Skeletal muscle cell (primary cell): Measurements from ENCODE around the gene ADPRM.
"Not testable (repeated sequence)": the region's sequence is repeated elsewhere in the genome, so short reads cannot be mapped to it uniquely, and the experiment has no call there.

Experiments
- DNase-seq: peaks from one replicate; pipeline ENCODE4 v3.0.0-alpha.2; 2010; ENCODE audit warnings: low read depth
- H3K4me3 ChIP-seq: 2 replicates; pipeline ENCODE4 v1.5.1; 2011; ENCODE audit warnings: low read depth, mild to moderate bottlenecking, control low read depth, low read length, moderate library complexity

Gene ADPRM

GRCh38 chr17:10697092-10698081, at the start of gene ADPRM, which contains the start of gene SCO1:
Gene ADPRM (plus strand): TSS chr17:10697594. CDS start chr17:10704927, 7,333 bp downstream.
Gene SCO1 (minus strand): TSS chr17:10697533. CDS start chr17:10697507, 26 bp downstream.
- peak; percentile 75 for DNase-seq

DNA sequence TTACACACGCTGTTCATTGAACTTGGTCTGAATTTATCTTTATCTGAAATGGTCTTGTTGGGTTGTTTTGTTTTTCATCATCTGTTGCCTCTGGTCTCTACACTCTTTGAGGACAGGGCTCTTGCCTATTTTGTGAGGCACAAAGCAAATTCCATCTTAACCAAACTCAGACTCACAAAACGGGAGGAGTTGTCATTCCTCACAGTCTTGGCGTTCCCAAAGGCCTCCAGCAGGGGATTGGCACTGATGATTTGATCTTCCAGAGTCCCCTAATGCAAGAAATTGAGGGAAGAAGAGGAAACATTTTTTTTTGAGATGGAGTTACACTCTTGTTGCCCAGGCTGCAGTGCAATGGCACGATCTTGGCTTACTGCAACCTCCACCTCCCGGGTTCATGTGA, 49.0 kb upstream of the ADPRM start:
- DNase-seq, result no peak
- H3K4me3 ChIP-seq, result no peak overlapping the region

More at GRCh38 chr17:10697092-10698081, at the start of gene ADPRM, which contains the start of gene SCO1:
- H3K4me3 ChIP-seq, result peak within 1 kb of the TSS; percentile 82

DNA sequence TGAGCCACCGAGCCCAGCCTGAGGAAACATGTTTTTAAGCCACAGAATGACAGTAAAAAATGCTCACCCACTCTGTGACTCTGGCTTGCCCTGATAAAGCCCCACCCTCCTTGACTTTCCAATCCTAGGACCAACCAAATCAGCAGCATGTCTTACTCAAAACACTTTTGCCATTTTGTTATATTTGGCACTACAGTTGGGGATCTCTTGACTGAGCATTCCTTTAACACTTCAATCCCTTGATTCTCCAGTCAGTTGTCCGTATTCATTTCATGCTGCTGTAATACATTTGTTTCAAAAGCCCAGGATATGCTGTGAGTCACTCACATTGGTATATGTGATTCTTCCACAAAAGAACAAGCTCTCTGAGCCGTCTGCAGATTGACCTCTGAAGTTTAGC, 48.4 kb upstream of the ADPRM start:
- DNase-seq, result no peak
- no peak overlapping the region for H3K4me3 ChIP-seq

DNA sequence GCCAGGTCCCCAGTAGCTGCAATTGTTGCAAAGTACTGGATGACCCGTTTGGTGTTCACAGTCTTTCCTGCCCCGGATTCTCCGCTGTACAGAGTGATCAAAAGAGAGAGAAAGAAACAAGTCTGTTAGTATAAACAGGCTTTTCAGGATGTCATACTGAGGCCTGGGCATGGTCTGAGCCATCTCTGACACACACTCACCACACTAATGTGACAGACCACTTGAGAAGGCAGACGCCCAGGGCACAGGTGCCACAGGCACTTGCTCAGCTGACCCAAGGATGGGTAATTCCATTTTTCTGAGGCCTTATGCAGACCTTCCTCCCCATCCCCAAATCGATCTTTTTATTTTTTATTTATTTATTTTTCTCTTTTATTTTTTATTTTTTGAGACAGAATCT, 47.8 kb upstream of the ADPRM start:
- DNase-seq, result no peak
- no peak overlapping the region for H3K4me3 ChIP-seq

DNA sequence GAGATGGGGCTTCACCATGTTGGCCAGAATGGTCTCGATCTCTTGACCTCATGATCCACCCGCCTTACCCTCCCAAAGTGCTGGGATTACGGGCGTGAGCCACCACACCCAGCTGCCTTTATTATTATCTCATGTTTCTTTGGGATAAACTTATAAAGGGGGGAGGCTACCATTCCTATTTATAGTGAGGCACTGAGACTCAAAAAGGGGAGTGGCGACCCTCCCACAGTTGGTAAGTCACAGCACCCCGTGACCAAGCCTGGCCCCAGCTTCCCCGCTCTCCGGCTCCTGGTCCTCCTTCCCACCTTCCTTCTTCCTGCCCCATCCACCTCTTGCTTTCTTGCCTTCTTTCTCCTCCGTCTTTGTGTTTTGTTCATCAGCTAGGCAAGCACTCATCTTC, 45.5 kb upstream of the ADPRM start:
- no peak overlapping the region for H3K4me3 ChIP-seq
- DNase-seq, result no peak

DNA sequence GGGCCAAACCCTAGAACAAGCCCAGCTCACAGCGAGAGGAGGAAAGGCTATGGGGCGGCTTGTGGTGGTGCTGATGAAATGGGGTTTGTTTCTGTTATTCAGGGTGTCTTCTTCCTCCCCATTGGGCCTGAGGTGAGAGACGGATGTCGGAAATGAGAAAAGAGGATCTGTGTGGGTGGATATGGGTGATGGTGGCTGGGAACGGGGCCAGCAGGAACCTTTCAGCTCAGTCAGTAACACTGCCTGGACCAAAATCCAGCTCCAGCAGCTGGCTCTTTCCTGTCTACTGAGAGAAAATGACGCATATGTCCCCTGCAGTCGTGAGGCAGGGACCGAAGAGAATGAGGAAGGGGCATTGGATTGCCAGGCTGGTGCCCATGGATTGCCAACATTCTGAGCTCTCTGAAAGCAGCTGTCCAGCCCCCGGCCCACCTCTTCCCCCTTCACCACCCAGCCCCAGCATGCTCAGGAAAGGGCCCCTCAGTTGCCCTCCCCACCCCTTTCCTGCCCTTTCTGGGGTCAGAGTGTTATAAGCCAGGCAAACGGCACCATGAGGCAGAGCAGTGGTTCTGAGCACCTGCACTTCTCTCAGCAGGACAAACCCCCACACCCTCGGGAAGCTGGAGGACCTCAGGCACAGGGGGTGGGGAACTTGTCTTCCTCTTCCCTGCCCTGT, 44.3 kb upstream of the ADPRM start:
- no peak for DNase-seq
- no peak overlapping the region for H3K4me3 ChIP-seq

DNA sequence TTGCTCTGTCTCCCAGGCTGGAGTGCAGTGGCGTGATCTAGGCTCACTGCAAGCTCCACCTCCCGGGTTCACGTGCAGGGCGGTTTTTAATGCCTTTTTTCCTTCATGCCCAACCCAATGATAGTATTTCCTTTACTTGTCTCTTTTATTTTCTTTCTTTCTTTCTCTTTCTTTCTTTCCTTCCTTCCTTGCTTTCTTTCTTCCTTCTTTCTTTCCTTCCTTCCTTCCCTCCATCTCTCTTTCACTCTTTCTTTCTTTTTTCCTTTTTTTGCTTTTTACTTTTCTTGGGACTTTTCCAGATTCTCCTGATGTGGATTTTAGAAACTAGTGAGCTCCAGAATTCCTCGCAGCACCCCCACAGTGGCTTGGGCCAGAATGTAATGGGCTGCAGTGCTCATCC, 43.4 kb upstream of the ADPRM start:
- no peak for DNase-seq
- no peak overlapping the region for H3K4me3 ChIP-seq

DNA sequence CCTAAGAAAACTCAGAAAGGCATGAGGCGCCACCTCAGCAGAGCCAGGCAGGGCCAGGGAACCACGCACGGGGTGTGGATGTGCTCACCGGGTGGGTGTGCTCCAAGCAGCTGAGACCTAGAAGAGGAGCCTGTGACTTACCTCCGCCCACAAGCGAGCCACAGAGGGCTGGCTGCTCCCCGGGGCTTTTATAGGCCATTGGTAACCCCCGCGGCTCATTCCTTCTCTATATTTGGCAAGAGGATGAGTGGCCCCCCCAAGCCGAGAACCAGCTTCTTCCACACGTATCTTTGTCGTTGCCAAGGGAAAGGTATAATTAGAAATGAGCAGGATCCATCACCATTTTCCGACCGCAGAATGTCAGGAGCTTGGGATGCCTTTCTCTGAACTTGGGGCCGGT, 40.2 kb upstream of the ADPRM start, which contains the start of gene MYH3:
MYH3 (minus strand) TSS at position 162 of the 400 bp plus-strand sequence. CDS start 2,245 bp downstream, outside the sequence.
- no peak within 1 kb of the TSS for H3K4me3 ChIP-seq
- DNase-seq, result no peak

DNA sequence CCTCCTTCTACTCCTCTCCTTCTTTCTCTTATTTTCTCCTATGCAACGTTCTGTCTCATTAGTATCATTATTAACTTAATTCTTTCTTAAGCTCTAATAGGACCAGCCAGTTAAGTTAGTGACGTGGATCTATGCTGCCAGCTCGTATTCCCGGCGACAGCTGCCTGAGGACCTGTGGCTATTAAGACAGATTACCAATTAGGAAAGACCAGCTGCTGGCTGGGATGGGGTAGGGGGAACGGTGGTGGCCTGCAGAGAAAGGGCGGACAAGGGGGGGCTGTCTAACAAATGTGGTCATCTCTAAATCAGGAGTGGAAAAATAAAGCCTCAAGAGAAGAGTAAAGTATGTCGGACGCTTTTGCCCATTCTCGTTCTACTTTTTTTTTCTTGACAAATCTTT, 39.5 kb upstream of the ADPRM start:
- no peak overlapping the region for H3K4me3 ChIP-seq
- DNase-seq, result no peak

GRCh38 chr17:10661437-10661836, 36.0 kb upstream of the ADPRM start:
- no peak overlapping the region for H3K4me3 ChIP-seq
- no peak for DNase-seq

DNA sequence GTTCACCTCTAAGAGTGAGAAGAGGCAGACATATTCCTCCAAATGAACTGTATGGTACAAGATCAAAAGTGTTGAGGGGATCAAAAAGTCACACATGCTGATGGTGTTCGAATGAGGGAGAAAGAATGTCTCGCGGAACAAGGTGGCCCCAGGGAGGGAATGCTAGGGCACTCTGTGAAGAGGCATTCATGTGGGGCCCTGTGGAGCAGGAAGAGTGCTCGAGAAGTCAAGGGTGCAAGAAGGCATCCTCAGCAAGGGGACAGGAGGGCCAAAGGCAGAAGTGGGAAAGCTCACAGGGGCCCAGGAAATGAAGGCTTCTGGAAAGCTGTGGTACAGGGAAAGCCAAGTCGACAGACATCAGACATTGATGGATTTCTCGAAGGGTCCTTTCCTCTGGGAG, 34.2 kb upstream of the ADPRM start:
- H3K4me3 ChIP-seq, result no peak overlapping the region
- no peak for DNase-seq

DNA sequence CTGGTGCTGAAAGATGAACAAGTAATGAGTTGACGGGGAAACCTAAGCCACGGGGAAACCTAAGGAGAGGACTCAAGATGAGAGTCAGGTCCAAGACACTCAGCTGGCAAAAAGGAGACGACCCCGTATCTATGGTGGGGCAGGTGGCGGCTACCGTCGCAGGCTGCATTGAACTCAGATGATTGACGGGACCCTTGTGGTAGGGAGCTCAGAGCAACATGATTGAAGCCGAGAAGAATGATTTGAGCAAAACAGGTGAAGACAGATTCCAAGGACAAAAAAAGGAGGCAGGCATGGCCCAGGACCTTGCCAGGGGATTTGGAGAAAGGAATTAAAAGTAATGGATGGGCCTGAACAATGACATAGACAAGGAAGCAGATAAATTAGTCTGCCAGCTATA, 32.8 kb upstream of the ADPRM start:
- H3K4me3 ChIP-seq, result no peak overlapping the region
- DNase-seq, result no peak

DNA sequence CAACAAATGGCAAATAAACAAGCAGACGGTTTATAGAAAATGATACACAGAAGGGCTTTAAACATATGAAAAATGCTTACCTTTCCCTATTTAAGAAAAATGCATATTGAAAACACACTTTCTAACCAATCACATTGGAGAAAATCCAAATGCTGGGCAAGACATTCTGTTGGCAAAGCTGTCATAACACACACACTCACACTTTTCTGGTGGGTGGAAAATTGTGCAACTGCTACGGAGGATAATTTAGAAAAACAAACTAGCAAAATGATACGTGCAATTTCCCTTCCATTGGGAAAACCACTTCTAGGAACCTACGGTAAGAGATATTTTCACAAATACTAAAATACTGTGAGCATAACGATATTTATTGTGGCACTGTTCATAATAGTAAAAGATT, 30.5 kb upstream of the ADPRM start:
- H3K4me3 ChIP-seq, result no peak overlapping the region
- DNase-seq, result no peak

GRCh38 chr17:10668775-10669174, 28.6 kb upstream of the ADPRM start:
- no peak for DNase-seq
- H3K4me3 ChIP-seq, result no peak overlapping the region

DNA sequence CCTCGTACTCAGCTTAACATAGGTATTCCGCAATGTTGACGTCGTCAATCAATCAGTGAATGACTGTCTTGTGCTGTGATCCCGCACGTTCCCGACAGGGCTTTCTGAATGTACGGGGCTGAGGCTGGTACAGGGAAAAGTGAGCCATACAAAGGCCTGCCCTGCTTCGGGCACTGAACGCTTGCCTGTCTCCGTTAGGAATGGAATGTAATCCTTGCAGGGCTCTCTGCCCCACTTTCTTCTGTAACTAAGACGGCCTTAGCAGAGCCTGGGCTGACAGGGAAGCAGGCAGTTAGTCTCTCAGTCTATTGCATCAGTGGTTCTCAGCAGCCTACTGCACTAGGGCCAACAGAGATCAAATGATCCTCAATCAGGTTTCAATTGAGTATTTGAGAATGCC, 24.1 kb upstream of the ADPRM start:
- DNase-seq, result no peak
- no peak overlapping the region for H3K4me3 ChIP-seq

- no peak for DNase-seq
- H3K4me3 ChIP-seq, result no peak overlapping the region
Observed at GRCh38 chr17:10674704-10675103, 22.7 kb upstream of the ADPRM start.

DNA sequence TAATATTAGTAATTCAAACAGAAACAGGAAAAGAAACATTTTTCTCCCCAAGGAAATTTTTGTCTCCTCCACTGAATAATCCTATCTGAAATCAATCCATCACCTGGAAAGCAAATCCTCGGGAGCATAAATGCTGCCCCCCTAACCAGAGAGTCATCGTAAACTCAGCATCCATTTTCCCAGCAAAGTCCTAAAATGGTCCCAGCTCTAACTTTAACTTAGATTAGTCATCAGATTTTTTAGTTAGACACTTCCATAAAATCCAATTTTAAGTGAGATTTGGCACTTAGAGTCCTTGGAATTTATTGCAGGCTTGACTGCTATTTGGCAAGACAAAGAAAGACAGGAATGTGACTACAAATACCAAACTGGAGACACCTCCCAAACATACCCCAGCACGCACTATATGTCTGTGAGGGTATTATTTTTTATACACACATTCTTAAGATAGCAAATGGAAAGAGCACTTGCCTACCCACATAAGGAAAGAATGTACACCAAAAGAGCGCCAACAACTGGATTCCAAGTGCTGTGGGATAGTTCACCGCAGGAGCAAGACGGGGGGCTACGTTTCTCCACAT, 15.4 kb upstream of the ADPRM start:
- no peak for DNase-seq

GRCh38 chr17:10683853-10684252, 13.5 kb upstream of the ADPRM start:
- H3K4me3 ChIP-seq, result no peak overlapping the region
- no peak for DNase-seq

More for the DNA sequence above, 15.4 kb upstream of the ADPRM start:
- H3K4me3 ChIP-seq, result no peak overlapping the region

GRCh38 chr17:10687499-10687898, 9.9 kb upstream of the ADPRM start:
- H3K4me3 ChIP-seq, result no peak overlapping the region
- DNase-seq, result no peak

DNA sequence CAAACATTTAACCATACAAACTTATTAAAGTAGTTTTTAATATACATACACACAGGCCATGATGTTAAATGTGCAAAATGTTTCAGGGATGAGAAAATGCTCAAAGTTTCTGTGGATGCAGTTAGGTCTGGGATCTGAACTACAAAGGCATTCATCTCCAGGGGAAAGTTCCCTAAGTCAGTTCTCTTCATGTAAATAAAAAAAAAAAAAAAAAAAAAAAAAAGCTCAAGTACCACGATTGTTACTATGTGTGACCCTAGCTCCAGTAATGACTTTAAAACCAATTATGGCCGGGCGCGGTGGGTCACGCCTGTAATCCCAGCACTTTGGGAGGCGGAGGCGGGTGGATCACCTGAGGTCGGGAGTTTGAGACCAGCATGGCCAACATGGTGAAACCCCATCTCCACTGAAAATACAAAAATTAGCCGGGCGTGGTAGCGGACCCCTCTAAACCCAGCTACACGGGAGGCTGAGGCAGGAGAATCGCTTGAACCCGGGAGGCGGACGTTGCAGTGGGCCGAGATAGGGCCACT, 1.5 kb upstream of the ADPRM start:
- peak overlapping the region; percentile 82 for H3K4me3 ChIP-seq
- DNase-seq, result not testable (repeated sequence)
